Motor neuron (in vitro differentiated cells): ENCODE measurements around the gene CSF2RB. TPM values are rescaled to one million over a fixed set of nuclear protein-coding genes. Genes with fewer than 3 reads are reported as not detected.

Source experiments
- ATAC-seq, 8 experiments: fragments of 200-7000 bp; cut with Tn5 transposase; replicated peaks in 6 of 8; 2 replicates each; pipeline ENCODE4 v1.8.0; 2021; ENCODE audit warnings: mild to moderate bottlenecking in 8 of 8, moderate library complexity in 8 of 8
- H3K27ac ChIP-seq, 2 donors: fragments of 250-450 bp; sonication (Bioruptor Pico); 2 replicates each; pipeline ENCODE4 v1.9.0; 2021; ENCODE audit warnings: antibody characterized with exemption in 2 of 2, mild to moderate bottlenecking in 2 of 2, moderate library complexity in 1 of 2
- H3K4me1 ChIP-seq, 2 donors: fragments of 250-450 bp; sonication (Bioruptor Pico); replicated peaks in 1 of 2; 2 replicates each; pipeline ENCODE4 v1.6.1; 2021; ENCODE audit warnings: antibody characterized with exemption in 2 of 2, mild to moderate bottlenecking in 2 of 2, moderate library complexity in 1 of 2
- H3K4me3 ChIP-seq, 5 donors: fragments of 250-450 bp; sonication (Bioruptor Pico); 2 replicates each; pipeline ENCODE4 v1.9.0; 2021; ENCODE audit warnings: antibody characterized with exemption in 5 of 5, mild to moderate bottlenecking in 5 of 5, moderate library complexity in 4 of 5
- WGBS, 10 experiments: fragments of 450-650 bp; shearing (Covaris generic); methylation state at CpG; one replicate each; pipeline ENCODE4 v1.0.0; 2022; 5-methylcytosine and 5-hydroxymethylcytosine counted together
- in situ Hi-C, 9 experiments: fragments of 400-800 bp; cut with MboI; loops; one replicate each; pipeline ENCODE4 v1.15.0; 2021; ENCODE audit warnings: low sequenced_read_pairs in 9 of 9, low pct_unique_long_range_greater_than_20kb in 2 of 9; ENCODE audit not compliant: unreplicated experiment in 9 of 9
- total RNA-seq, 8 experiments: library from RNA; unstranded; fragments of 300-600 nt; gene quantifications; 2 replicates each; pipeline versions ENCODE4 v1.2.3 to v1.2.4, GENCODE V29; 2022

The CSF2RB gene
- total RNA-seq, 8 experiments from 2014 or later: 0.08 to 0.38 (median 0.10) TPM; not detected in 3

DNA sequence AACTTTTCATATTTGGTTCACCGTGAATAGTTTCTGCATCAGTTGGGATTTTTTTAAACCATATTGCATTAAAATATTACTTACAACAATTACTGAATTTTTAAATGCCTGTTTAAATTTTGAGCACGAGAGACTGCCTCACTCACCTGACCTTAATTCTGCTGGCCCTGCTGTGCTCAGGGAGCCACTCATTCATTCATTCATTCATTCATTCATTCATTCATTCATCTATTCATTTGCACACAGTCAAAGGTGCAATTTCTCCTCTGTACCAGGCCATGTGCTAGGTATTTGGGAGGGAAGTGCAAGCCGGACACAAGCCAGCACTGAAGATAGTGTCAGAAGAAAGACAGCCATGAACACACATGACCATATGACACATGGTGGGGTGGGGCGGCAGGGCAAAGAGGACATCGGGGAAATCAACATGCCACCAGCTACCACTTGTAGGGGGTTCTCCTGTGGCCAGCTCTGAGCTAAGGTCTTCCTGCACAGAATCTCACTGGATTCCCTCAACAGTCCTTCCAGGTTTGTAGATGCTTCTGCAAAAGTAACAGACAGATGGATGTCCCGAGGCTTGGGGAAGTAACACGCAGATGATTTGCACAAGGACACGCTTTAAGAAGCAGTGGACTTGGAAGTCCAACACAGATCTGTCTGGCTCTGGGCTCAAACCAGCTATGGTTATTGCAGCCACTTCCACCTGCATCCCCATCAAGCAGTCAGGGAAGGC is 568 bp upstream of the CSF2RB start:
- in situ Hi-C loops: no loop called here
- no peak for ATAC-seq
- no peak overlapping the region for H3K27ac ChIP-seq
- H3K4me1 ChIP-seq: no peaks in the 10 kb centered on the region
- H3K4me3 ChIP-seq: no peak overlapping the region
- 29 to 89% (median 72%) methylated on average over 1 to 8 of the region's 8 CpGs for WGBS, 10 experiments

DNA sequence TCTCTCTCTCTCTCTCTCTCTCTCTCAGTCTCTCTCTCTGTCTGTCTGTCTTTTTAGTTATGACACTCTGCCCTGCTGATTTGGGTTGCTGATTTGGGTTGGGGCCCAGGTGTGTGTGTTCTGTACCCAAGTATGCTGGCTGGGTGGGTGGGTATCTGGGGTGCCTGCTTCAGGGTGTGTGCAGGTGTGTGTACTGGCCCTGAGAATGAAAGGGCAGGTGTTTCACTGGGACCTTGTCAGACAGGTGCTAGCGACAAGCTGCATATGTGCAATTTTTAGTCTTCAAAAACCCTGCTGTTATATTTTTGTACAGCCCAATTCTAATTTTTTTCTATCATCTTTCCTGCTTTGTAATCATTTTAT is 943 bp downstream of the CSF2RB start:
- H3K4me3 ChIP-seq: no peak overlapping the region
- no peak overlapping the region for H3K27ac ChIP-seq
- 0 to 83% (median 75%) methylated on average over 1 of the region's 1 CpG; no CpG with 5 or more reads in 6 of the 10 experiments for WGBS, 10 experiments
- ATAC-seq: no peak
- H3K4me1 ChIP-seq: no peaks in the 10 kb centered on the region
- in situ Hi-C loops: no loop called here

DNA sequence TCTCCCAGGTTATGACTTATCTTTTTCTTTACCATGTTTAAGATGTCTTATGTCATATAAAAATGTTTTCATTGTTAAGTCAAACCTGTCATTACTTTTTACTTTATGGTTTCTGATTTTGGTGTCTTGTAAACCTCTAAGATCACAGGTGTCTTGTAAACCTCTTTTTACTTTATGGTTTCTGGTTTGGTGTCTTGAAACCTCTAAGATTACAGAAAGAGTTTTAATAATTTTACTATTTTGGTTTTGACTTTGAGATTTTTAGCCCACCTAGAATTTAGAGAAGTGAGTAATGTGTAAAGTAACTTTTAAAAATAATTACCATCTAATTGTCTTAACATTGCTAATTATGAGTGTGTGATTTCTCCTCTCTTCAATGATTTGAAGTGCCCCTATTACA is 2.6 kb downstream of the CSF2RB start:
- H3K4me1 ChIP-seq: no peaks in the 10 kb centered on the region
- no peak overlapping the region for H3K27ac ChIP-seq
- in situ Hi-C loops: no loop called here
- H3K4me3 ChIP-seq: no peak overlapping the region
- ATAC-seq: no peak

DNA sequence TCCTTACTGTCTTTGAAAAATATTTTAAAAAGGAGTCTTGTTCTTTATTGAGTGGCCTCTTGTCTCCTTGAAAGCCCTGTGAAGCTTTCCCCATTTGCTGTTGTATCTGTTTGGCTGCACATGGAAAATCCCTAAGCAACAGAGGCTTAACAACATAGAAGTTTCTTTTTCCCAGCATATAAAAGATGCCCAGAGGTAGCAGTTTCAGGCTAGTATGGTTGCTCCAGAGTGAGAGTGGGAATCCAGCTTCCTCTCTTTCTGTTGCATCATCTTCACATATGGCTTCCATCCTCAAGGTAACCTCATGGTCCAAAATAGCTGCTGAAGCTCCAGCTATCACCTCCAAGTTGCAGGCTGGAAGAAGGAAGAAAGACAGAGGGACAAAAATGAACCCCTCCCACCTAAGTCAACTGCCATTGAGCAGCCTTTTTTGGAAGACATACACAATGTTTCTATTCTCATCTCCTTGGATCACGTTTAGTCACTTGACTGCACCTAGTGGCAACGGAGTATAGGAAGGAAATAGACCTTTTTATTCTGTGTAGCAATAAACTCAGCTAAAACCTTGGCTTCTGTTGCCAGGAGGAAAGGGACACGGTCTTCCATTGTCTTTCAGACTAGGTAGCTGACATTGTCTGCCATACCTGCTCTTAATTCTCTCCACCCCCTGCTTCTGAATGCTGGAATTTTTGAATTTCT is 5.3 kb downstream of the CSF2RB start:
- Histone ChIP-seq H3K4me3 (no peak overlapping the region), H3K4me1 (no peaks in the 10 kb centered on the region), H3K27ac (no peak overlapping the region)
- ATAC-seq: no peak
- WGBS, 10 experiments: 14 to 93% (median 51%) methylated on average over 2 to 3 of the region's 3 CpGs; no CpG with 5 or more reads in 1 of the 10 experiments
- in situ Hi-C loops: no loop called here

DNA sequence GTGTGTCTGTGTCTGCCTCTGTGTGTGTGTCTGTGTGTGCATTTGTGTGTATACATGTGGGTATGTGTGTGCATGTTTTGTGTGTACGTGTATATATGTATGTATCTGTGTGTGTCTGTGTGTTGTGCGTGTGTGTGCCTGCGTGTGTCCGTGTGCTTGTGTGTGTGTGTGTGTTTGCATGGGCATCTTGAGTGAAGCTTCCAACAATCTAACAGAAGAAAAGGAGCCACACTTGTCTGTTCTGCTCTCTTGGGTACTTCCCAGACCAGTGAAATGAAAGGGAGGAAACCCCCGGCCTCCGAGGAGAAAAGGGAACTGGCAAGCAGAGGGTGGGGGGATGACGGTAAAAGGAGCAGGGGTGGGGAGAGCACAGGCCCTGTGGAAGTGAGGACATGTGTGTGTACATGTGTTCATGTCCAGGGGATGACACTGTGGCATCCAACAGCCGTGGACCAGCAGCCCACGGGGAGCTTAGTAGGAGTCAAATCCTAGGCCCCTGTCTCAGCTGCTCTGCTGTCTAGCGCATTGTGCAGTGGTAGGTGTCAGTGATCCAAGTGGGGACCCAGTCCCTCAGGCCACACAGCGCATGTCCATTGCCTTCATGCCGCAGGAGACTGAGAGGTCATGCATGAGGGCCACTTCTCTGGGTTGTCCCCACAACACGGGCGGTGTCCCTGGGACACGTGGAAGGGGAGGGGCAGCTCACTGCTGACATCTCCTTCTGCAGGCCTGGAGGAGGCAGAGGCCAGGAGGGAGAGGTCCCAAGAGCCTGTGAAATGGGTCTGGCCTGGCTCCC is 8.1 kb downstream of the CSF2RB start:
- in situ Hi-C loops: no loop called here
- ATAC-seq: peak in 4 of 8 experiments; percentile 10 to 60 (median 34)
- Histone ChIP-seq H3K4me1 (no peaks in the 10 kb centered on the region), H3K4me3 (no peak overlapping the region), H3K27ac (no peak overlapping the region)
- WGBS, 10 experiments: 0 to 82% (median 68%) methylated on average over 2 to 6 of the region's 15 CpGs; no CpG with 5 or more reads in 5 of the 10 experiments

DNA sequence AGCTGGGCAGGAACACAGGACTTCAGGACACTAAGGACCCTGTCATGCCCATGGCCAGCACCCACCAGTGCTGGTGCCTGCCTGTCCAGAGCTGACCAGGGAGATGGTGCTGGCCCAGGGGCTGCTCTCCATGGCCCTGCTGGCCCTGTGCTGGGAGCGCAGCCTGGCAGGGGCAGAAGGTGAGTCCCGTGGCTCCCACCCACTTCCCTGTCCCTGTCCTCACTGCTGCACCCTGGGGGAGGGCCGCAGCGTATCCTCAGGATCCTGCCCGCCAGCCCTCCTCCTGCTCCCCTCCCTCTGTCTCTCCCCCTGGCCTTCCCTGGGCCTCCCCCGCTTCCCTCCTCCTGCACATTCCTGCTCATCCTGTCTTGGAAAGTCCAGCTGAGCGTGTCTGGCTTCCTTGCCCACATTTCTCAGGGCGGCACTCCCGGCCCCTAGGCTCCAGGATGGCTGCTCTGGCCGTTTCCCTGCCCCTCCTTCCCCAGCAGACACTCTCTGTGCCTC is 8.7 kb downstream of the CSF2RB start:
- 56 to 80% methylated on average over 1 to 3 of the region's 10 CpGs; no CpG with 5 or more reads in 8 of the 10 experiments for WGBS, 10 experiments
- Histone ChIP-seq H3K27ac (no peak overlapping the region), H3K4me3 (no peak overlapping the region), H3K4me1 (no peaks in the 10 kb centered on the region)
- in situ Hi-C loops: no loop called here
- ATAC-seq: peak in 5 of 8 experiments; percentile 22 to 64 (median 50)

DNA sequence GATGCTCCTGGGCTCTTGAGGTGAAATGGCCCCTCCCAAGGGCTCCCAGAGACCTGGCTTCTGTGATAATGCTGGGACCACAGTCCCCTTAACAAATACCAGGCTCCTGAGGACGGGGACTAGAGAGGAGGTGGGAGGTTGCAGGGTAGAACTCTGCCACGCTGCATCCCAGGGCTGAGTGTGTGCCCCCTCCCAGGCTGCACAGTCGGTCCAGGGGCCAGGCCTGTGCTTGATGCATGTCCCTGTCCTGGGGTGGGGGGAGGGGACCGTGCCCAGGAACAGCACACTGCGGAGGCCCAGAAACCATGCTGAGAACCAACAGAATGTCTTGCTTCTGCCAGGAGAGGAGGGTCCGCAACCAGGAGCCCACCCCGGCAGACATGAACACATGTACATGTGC is 9.3 kb downstream of the CSF2RB start:
- no peak overlapping the region for H3K4me3 ChIP-seq
- 0 to 80% (median 40%) methylated on average over 1 to 2 of the region's 7 CpGs; no CpG with 5 or more reads in 7 of the 10 experiments for WGBS, 10 experiments
- ATAC-seq: no peak
- no peaks in the 10 kb centered on the region for H3K4me1 ChIP-seq
- no peak overlapping the region for H3K27ac ChIP-seq
- in situ Hi-C loops: no loop called here

DNA sequence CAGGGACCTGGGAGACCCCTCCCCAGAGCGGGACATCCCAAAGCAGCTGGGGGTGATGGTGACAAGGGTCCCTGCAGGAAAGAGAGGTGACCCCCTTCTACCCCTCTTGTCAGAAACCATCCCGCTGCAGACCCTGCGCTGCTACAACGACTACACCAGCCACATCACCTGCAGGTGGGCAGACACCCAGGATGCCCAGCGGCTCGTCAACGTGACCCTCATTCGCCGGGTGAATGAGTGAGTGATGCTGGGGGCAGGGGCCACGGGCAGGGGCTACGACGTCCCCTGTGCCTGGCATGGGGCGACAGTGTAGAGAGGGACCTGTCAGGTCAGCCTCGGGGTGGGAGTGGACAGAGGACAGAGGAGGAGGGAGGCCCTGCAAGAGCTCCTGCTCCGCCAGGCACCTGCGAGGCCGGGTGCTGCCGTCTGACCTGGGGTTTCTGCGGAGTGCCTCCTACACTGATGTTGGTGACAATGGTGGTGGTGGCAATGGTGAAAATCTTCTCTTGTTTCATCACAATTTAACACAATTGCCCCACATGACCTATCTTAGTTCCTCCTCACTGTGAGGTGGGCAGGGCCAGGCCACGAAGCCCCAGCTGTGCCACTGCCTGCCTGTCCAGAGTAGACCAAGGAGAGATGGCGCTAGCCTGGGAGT is 9.8 kb downstream of the CSF2RB start:
- ATAC-seq: no peak
- 20 to 86% (median 62%) methylated on average over 1 to 6 of the region's 21 CpGs; no CpG with 5 or more reads in 6 of the 10 experiments for WGBS, 10 experiments
- in situ Hi-C loops: no loop called here
- Histone ChIP-seq H3K4me1 (no peaks in the 10 kb centered on the region), H3K27ac (no peak overlapping the region), H3K4me3 (no peak overlapping the region)

DNA sequence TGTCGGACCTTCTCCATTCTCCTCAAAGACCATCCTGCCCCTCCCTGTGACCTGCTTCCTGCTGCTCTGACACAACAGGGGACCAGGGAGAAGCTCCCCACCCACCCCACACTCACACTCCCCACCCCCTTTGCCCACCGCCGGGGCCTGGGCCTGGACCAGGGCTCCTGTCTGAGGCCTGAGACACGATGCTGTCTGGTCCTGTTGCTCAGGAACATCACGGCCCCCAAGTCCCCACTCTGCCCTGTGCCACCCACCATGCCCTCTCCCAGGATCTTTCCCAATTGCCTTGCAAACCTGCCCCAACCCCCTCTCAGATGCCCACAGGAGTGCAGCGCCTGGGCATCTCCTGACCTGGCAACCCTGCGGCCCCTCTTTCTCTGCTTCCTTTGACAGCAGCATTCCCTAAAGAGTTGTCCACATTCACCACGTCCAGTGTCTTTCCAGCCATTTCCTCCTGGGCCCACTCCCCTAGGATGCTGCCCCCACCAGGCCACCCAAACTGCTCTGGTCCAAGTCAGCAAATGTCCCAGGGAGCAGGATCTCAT is 10.8 kb downstream of the CSF2RB start:
- in situ Hi-C loops: no loop called here
- Histone ChIP-seq H3K4me3 (no peak overlapping the region), H3K4me1 (no peaks in the 10 kb centered on the region), H3K27ac (no peak overlapping the region)
- WGBS, 10 experiments: 50% methylated on average over 1 of the region's 8 CpGs; no CpG with 5 or more reads in 9 of the 10 experiments
- ATAC-seq: no peak

DNA sequence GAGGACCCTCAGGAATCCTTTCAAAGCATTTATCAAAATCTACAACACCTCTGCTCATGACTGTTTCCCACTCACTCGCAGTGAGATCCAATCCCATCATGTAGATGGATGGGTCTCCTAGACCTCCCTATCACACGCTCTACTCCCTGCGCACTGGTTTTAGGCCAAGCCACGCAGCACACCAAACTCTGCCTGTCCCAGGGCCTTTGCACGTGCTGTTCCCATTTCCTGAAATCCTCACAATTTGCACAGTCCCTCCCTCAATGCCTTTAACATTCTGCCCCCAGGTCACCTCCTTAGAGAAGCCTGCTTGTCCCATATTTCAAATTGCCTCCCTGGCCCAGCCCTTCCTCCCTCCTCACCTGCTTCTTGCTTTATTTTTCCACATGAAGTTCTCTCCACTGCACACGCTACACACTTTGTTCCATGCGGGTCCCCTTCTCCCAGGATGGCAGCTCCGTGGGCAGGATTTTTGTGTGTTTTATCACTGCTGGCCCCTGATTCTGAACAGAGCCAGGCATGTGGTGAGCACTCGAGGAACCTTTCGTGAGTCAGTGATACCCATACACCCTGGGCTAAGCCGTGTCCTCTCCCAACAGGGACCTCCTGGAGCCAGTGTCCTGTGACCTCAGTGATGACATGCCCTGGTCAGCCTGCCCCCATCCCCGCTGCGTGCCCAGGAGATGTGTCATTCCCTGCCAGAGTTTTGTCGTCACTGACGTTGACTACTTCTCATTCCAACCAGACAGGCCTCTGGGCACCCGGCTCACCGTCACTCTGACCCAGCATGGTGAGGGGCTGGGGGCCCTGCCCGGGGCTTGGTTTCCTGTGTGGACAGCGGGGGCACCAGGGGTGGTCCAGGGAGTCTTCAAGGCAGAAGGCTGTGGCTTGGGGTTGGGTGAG is 12.2 kb downstream of the CSF2RB start:
- in situ Hi-C loops: no loop called here
- WGBS, 10 experiments: 40 to 93% (median 65%) methylated on average over 2 to 9 of the region's 19 CpGs; no CpG with 5 or more reads in 4 of the 10 experiments
- Histone ChIP-seq H3K27ac (no peak overlapping the region), H3K4me1 (peaks cover 5 to 12% of the 10 kb centered on the region in 2 donors), H3K4me3 (no peak overlapping the region)
- ATAC-seq: no peak

DNA sequence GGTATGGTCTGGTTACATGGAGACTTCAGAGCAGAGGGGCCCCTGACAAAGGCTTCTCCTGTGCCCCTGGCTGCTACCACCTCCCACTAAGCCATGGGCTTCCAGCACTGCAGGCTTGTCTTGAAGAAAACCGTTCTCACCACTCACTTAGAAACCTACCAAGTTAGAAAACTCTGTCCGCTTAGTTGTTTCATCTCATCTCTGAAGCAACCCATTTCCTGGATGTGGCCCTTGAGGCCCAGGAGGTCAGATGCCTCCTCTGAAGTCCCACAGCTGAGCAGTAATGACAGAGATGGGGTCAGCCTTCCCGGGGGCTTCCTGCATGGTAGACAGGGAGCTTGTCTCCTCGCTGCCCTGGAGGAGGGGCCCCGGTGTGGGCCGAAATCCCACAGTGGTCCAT is 12.9 kb downstream of the CSF2RB start:
- no peak overlapping the region for H3K4me3 ChIP-seq
- peaks cover 7 to 13% of the 10 kb centered on the region in 2 donors for H3K4me1 ChIP-seq
- no peak overlapping the region for H3K27ac ChIP-seq
- ATAC-seq: no peak
- 0 to 100% (median 73%) methylated on average over 1 to 6 of the region's 6 CpGs; no CpG with 5 or more reads in 5 of the 10 experiments for WGBS, 10 experiments
- in situ Hi-C loops: no loop called here
